CD4-positive, alpha-beta memory T cell (primary cell): Measurements from ENCODE around the gene SLX4IP. TPM values are rescaled to one million over a fixed set of nuclear protein-coding genes. Genes with fewer than 3 reads are reported as not detected.

ENCODE experiments used
- CTCF ChIA-PET: fragments of 350-600 bp; sonication (Branson Sonifier 250); formaldehyde crosslinking; loops from one replicate; lab custom pipeline; 2021; ENCODE audit warnings: inconsistent platforms; ENCODE audit not compliant: partially characterized antibody; lab: Charles Lee
- POLR2A ChIA-PET: fragments of 350-600 bp; sonication (Branson Sonifier 250); formaldehyde crosslinking; loops from one replicate; lab custom pipeline; 2021; ENCODE audit not compliant: partially characterized antibody; lab: Charles Lee
- DNase-seq, 5 donors: peaks; one replicate each; pipeline versions ENCODE4 v3.0.0 to v3.0.0-alpha.2; 2020 to 2022; ENCODE audit warnings: mixed read lengths in 1 of 5
- H3K27ac ChIP-seq: one replicate; pipeline ENCODE4 v1.7.0; 2013; ENCODE audit warnings: low read depth, low read length
- H3K27me3 ChIP-seq: 2 replicates; pipeline ENCODE4 v1.7.0; 2013; ENCODE audit warnings: mild to moderate bottlenecking, low read length, moderate library complexity; ENCODE audit not compliant: insufficient read depth
- H3K36me3 ChIP-seq: 2 replicates; pipeline ENCODE4 v1.7.0; 2013; ENCODE audit warnings: mild to moderate bottlenecking, low read length, moderate library complexity; ENCODE audit not compliant: insufficient read depth
- H3K4me1 ChIP-seq: 2 replicates; pipeline ENCODE4 v1.7.0; 2013; ENCODE audit warnings: mild to moderate bottlenecking, low read length, moderate library complexity; ENCODE audit not compliant: insufficient read depth
- H3K4me3 ChIP-seq, 2 donors: one replicate each; pipeline ENCODE4 v1.7.0; 2013; ENCODE audit warnings: low read length in 2 of 2, mild to moderate bottlenecking in 1 of 2
- H3K9me3 ChIP-seq, 2 donors: one replicate each; pipeline ENCODE4 v1.7.0; 2013; ENCODE audit warnings: low read length in 2 of 2, control low read depth in 1 of 2; ENCODE audit not compliant: control insufficient read depth in 1 of 2
- H3K27ac Mint-ChIP-seq, 7 donors: one replicate each; pipeline ENCODE4 v1.8.0; 2020 to 2021; ENCODE audit warnings: mixed read lengths in 7 of 7, mild to moderate bottlenecking in 6 of 7, inconsistent platforms in 3 of 7, moderate library complexity in 3 of 7
- H3K27me3 Mint-ChIP-seq, 2 donors: one replicate each; pipeline ENCODE4 v1.8.0; 2020 to 2021; ENCODE audit warnings: mixed read lengths in 2 of 2
- H3K36me3 Mint-ChIP-seq, 2 donors: one replicate each; pipeline ENCODE4 v1.8.0; 2020 to 2021; ENCODE audit warnings: mixed read lengths in 2 of 2, inconsistent platforms in 1 of 2, mild to moderate bottlenecking in 1 of 2
- H3K4me1 Mint-ChIP-seq, 4 donors: one replicate each; pipeline ENCODE4 v1.8.0; 2020 to 2021; ENCODE audit warnings: mixed read lengths in 4 of 4, mild to moderate bottlenecking in 1 of 4
- H3K4me3 Mint-ChIP-seq, 8 donors: one replicate each; pipeline ENCODE4 v1.8.0; 2020 to 2021; ENCODE audit warnings: mixed read lengths in 8 of 8, mild to moderate bottlenecking in 7 of 8, moderate library complexity in 6 of 8, inconsistent platforms in 3 of 8
- H3K9me3 Mint-ChIP-seq, 8 donors: one replicate each; pipeline ENCODE4 v1.8.0; 2020 to 2021; ENCODE audit warnings: mixed read lengths in 8 of 8, mild to moderate bottlenecking in 5 of 8, inconsistent platforms in 3 of 8, moderate library complexity in 1 of 8
- intact Hi-C: fragments of 100-400 bp; cut with micrococcal nuclease; formaldehyde crosslinking; loops from one replicate; pipeline ENCODE4 v1.15.1; 2023
- polyA plus RNA-seq, 2 donors: library from polyadenylated mRNA; unstranded; fragments of 300-500 nt; fragmentation: Illumina TruSeq; gene quantifications; one replicate each; pipeline ENCODE4 v1.2.3, GENCODE V29; 2021
- total RNA-seq, 2 experiments: library from RNA; stranded (reverse); gene quantifications; one replicate each; pipeline ENCODE4 v1.2.3, GENCODE V29; 2021

Gene SLX4IP
- total and polyA plus RNA-seq, 4 experiments from 2014 or later, result 1.5 to 6.6 (median 4.0) TPM

DNA sequence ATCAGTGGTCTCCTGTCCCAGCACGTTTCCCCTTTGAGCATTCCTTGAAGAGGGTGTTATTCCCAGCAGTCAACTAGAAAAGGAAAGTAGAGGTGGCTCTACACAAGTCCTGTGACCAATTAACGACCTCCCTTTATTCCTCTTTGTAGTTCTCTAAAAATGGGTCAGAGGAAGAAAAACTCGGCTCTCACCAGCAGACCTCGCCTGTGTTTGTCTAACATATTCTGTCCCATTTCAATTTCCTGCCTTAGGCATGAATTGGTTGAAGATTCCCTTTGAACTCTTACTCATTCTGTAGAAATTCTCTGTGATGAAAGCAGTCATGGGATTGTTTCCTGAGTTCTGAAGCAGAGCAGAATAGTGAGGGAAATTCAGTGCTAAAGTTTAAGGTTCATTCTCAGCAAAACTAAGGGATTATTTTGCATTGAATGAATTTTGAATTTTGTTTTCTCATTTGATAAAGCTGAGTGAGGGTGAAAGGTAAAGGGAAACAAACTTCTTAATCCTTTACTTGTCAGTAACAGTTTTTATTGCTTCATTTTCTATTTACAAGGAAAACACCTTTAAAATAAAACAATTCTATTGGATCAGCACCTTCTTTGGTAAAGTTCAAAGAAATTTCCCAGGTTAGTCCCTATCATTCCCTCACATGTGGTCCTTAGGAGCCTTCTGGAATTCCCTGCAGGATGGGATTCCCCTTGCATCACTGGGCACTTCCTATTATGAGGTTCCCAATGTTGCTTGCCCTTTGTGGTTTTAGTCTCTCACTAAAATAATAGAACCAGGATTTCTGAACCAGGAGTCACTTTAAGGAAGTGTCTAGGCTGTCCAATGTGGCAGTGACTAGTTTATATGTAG lies 105.8 kb downstream of the SLX4IP start:
- ChIA-PET CTCF (interaction anchor here (0.7 kb wide), 1 partner anchor 365 kb away, joined by 3 read pairs; no protein-coding TSS in a partner anchor), POLR2A (no interaction called here)
- DNase-seq, result no peak
- H3K4me1 ChIP-seq, result peaks cover 18% of the 10 kb centered on the region
- H3K4me3 Mint-ChIP-seq, result peak overlapping the region in 6 of 8 donors; percentile 6 to 63 (median 35)
- no peaks in the 10 kb centered on the region for H3K36me3 ChIP-seq
- H3K4me1 Mint-ChIP-seq, result peaks cover 18 to 40% (median 21%) of the 10 kb centered on the region in 4 donors
- no peak overlapping the region for H3K27ac ChIP-seq
- H3K27me3 Mint-ChIP-seq, result no peaks in the 10 kb centered on the region
- intact Hi-C loops, result no loop called here
- no peak overlapping the region for H3K4me3 ChIP-seq
- H3K9me3 Mint-ChIP-seq, result peaks cover 0 to 2% (median 0%) of the 10 kb centered on the region in 8 donors
- H3K9me3 ChIP-seq, result no peaks in the 10 kb centered on the region
- no peaks in the 10 kb centered on the region for H3K27me3 ChIP-seq
- H3K27ac Mint-ChIP-seq, result peak overlapping the region; percentile 24 to 82 (median 54)
- H3K36me3 Mint-ChIP-seq, result no peaks in the 10 kb centered on the region

DNA sequence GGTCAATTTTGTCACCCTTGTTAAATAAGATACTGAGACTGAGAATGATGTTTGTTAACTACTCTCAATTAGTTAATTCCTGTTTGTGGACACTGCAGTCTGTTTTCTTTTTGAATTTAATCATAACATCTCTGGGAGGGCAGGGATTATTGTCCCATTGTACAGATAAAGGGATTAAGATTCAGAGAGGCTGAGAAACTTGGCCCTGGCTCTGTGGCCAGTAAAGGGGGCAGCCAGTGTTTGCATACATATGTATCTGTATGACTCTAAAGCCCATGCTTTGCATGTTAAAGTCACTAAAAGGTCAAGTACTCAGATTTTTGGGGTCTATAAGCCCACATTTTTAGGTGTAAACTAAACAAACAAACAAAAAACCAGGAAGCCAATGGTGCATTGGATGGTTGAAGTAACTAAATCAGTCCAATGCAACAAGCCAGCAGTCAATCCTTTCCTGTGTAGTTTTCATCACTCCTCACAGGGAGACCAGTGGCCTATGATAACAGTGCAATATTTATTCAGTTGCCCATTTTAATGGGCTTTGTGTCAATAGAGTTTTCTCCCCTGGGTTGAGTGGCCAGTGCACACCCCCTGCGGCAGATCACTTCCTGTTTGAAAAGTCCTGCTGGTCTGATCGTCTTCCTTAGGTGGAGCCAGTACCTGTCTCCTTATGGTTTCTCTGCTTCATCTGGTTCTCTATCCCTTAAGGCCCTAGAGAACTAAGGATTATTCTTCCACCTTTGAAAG lies 106.7 kb downstream of the SLX4IP start:
- Histone ChIP-seq H3K27ac (no peak overlapping the region), H3K4me3 (no peak overlapping the region), H3K4me1 (peaks cover 18% of the 10 kb centered on the region), H3K36me3 (no peaks in the 10 kb centered on the region), H3K27me3 (no peaks in the 10 kb centered on the region), H3K9me3 (no peaks in the 10 kb centered on the region)
- Mint-ChIP-seq H3K4me1 (peaks cover 18 to 40% (median 21%) of the 10 kb centered on the region in 4 donors), H3K9me3 (peaks cover 0 to 2% (median 0%) of the 10 kb centered on the region in 8 donors), H3K27ac (peak overlapping the region in 1 of 7 donors; percentile 53), H3K4me3 (no peak overlapping the region), H3K36me3 (no peaks in the 10 kb centered on the region), H3K27me3 (no peaks in the 10 kb centered on the region)
- intact Hi-C loops, result no loop called here
- ChIA-PET CTCF (interaction anchor here (2.2 kb wide), 1 partner anchor 10 kb away, joined by 7 read pairs; no protein-coding TSS in a partner anchor), POLR2A (no interaction called here)
- DNase-seq, result no peak

DNA sequence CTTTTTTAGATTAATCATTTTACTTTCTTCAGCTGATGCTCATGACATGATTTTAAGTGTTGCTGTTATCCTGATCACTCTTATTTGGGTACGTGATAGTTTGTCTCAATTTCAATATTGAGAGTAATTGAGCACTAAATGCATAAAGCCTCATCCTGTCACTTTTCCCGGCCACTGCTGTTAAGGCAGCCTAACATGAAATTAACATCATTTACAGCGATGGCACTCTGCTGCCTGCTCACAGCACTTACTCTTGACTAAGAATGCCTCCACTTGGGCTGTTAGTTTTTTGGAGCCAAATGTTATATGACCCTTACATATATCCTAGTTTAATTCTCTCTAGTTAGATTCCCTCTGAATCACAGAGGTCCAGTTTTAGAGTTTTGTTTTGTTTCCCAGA lies 107.3 kb downstream of the SLX4IP start:
- Histone ChIP-seq H3K4me1 (peaks cover 18% of the 10 kb centered on the region), H3K27me3 (no peaks in the 10 kb centered on the region), H3K36me3 (no peaks in the 10 kb centered on the region), H3K27ac (no peak overlapping the region), H3K9me3 (no peaks in the 10 kb centered on the region), H3K4me3 (no peak overlapping the region)
- intact Hi-C loops, result no loop called here
- Mint-ChIP-seq H3K4me3 (no peak overlapping the region), H3K27me3 (no peaks in the 10 kb centered on the region), H3K9me3 (peaks cover 0 to 2% (median 0%) of the 10 kb centered on the region in 8 donors), H3K27ac (peak overlapping the region in 1 of 7 donors; percentile 53), H3K36me3 (no peaks in the 10 kb centered on the region), H3K4me1 (peaks cover 18 to 40% (median 21%) of the 10 kb centered on the region in 4 donors)
- no peak for DNase-seq
- CTCF ChIA-PET, result interaction anchor here (2.2 kb wide), 1 partner anchor 10 kb away, joined by 7 read pairs; no protein-coding TSS in a partner anchor
- POLR2A ChIA-PET, result no interaction called here

DNA sequence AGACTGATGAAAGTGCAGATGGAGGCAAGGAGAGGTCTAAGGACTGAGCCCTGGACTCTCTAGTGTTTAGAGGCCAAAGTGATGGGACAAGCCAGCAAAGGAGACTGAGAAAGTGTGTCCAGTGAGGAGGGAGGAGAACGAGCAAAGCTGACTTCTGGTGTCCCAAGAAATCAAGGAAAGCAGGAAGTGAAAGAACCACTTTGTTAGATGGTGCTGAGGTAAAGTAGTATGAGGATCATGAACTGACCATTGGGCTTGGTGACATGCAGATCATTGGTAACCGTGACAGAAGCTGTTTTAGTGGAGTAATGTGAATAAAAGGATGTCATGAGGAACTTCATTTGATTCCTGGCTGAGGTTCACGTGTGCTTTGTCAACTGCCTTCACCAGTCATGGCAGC lies 108.4 kb downstream of the SLX4IP start:
- Histone ChIP-seq H3K36me3 (no peaks in the 10 kb centered on the region), H3K9me3 (no peaks in the 10 kb centered on the region), H3K27ac (no peak overlapping the region), H3K4me3 (no peak overlapping the region), H3K27me3 (no peaks in the 10 kb centered on the region), H3K4me1 (peaks cover 18% of the 10 kb centered on the region)
- Mint-ChIP-seq H3K27me3 (no peaks in the 10 kb centered on the region), H3K36me3 (no peaks in the 10 kb centered on the region), H3K4me1 (peaks cover 19 to 40% (median 22%) of the 10 kb centered on the region in 4 donors), H3K27ac (peak overlapping the region in 1 of 7 donors; percentile 61), H3K9me3 (peaks cover 0 to 2% (median 0%) of the 10 kb centered on the region in 8 donors), H3K4me3 (no peak overlapping the region)
- DNase-seq, result no peak
- intact Hi-C loops, result no loop called here
- ChIA-PET CTCF (interaction anchor here (1.0 to 2.2 kb wide), 2 partner anchors 9 to 117 kb away, joined by 3 to 7 read pairs; no protein-coding TSS in a partner anchor), POLR2A (no interaction called here)

DNA sequence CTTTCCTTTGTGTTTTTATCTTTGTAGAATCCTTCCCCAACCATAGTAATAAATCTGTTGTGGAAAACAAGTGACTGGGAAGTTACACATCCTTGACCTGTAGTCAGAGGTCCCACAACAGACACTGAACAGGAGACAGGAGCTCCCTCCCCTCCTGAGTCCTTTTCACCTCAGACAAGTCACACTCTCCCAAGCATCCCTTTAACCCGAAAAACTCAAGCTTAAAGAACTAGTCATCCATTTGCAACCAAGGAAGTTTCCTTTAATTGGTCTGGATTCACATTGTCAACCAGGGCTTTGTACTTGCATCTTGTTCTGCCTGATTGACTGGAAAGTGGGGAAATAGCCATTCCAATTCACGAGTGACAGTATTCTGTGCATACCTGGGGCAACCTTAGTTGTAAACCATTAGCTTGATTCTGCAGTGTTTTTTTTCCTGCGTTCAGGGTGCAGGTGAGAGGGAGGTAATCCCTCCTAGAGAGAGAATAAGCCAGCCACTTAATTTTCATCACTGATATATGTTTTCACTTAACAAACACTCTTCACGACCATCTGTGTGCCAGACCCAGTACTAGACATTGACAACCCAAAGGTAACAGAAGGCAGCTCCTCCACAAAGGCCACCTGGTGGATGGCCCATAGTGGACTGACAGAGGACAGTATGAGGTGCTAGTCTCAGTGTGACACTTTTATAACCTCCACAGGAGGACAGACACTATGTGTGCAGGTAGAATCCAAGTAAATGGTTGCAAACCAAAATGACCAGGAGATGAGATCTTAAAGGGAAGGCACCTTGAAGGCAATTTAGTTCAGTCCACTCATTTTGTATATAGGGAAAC lies 112.4 kb downstream of the SLX4IP start:
- Histone ChIP-seq H3K4me1 (peaks cover 20% of the 10 kb centered on the region), H3K36me3 (no peaks in the 10 kb centered on the region), H3K4me3 (no peak overlapping the region), H3K9me3 (no peaks in the 10 kb centered on the region), H3K27me3 (no peaks in the 10 kb centered on the region), H3K27ac (no peak overlapping the region)
- Mint-ChIP-seq H3K27ac (peak overlapping the region in 1 of 7 donors; percentile 55), H3K4me1 (peaks cover 28 to 33% (median 29%) of the 10 kb centered on the region in 4 donors), H3K27me3 (no peaks in the 10 kb centered on the region), H3K36me3 (no peaks in the 10 kb centered on the region), H3K9me3 (no peaks in the 10 kb centered on the region), H3K4me3 (no peak overlapping the region)
- CTCF ChIA-PET, result interaction anchor here (0.5 to 1.4 kb wide), 3 partner anchors 9 to 194 kb away, joined by 3 read pairs; no protein-coding TSS in a partner anchor
- intact Hi-C loops, result no loop called here
- DNase-seq, result no peak
- POLR2A ChIA-PET, result no interaction called here

DNA sequence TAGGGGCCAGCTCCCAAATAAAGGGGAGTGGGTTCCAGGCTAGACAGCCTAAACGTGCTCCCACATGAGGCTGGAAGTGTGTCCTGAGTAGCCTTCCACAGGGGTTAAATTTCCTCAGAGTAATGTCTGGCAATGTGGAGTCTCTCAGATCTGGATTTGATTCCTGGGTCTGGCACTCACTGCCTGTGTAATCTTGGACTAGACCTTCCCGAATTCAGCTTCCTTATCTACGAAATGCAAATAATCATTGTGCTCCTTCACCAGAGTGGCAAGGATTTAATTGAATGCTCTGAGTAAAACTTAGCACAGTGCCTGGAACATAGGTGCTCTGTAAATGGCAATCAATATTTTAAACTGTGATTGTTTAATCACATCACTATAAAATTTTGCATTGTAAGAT lies 114.4 kb downstream of the SLX4IP start:
- Mint-ChIP-seq H3K27ac (peak overlapping the region in 1 of 7 donors; percentile 38), H3K4me1 (peaks cover 23 to 30% (median 27%) of the 10 kb centered on the region in 4 donors)
- no peaks in the 10 kb centered on the region for H3K27me3 ChIP-seq

More for the DNA sequence above, 114.4 kb downstream of the SLX4IP start:
- Mint-ChIP-seq H3K27me3 (no peaks in the 10 kb centered on the region), H3K9me3 (no peaks in the 10 kb centered on the region), H3K36me3 (no peaks in the 10 kb centered on the region), H3K4me3 (no peak overlapping the region)
- CTCF ChIA-PET, result interaction anchor here (1.0 kb wide), 1 partner anchor 13 kb away, joined by 3 read pairs; no protein-coding TSS in a partner anchor
- no peaks in the 10 kb centered on the region for H3K36me3 ChIP-seq
- intact Hi-C loops, result no loop called here
- H3K4me1 ChIP-seq, result peaks cover 20% of the 10 kb centered on the region
- POLR2A ChIA-PET, result no interaction called here
- H3K4me3 ChIP-seq, result no peak overlapping the region
- no peaks in the 10 kb centered on the region for H3K9me3 ChIP-seq
- no peak overlapping the region for H3K27ac ChIP-seq
- no peak for DNase-seq
